HepG2 (cell line): ENCODE measurements around the gene LENEP. TPM values are rescaled to one million over a fixed set of nuclear protein-coding genes. Genes with fewer than 3 reads are reported as not detected.

Source experiments
- CENPT ChIP-seq: sonication (generic); formaldehyde crosslinking; IDR thresholded peaks from 2 replicates; pipeline ENCODE4 v1.8.0; 2022; ENCODE audit warnings: low read depth, mild to moderate bottlenecking, moderate library complexity, missing genetic modification reagents
- DPF2 ChIP-seq: sonication (generic); formaldehyde crosslinking; IDR thresholded peaks from 2 replicates; pipeline ENCODE4 v1.4.0; 2020; ENCODE audit warnings: mild to moderate bottlenecking, low read depth, missing genetic modification reagents, borderline replicate concordance
- KLF11 ChIP-seq: IDR thresholded peaks from 2 replicates; pipeline ENCODE4 v1.6.1; 2016; ENCODE audit warnings: missing compliant biosample characterization
- MYC ChIP-seq: sonication (generic); formaldehyde crosslinking; IDR thresholded peaks from 2 replicates; pipeline ENCODE4 v1.9.0; 2021; ENCODE audit warnings: missing genetic modification reagents, borderline replicate concordance
- REXO4 ChIP-seq: sonication (generic); formaldehyde crosslinking; IDR thresholded peaks from 2 replicates; pipeline ENCODE4 v1.8.0; 2022; ENCODE audit warnings: missing genetic modification reagents, mild to moderate bottlenecking, borderline replicate concordance
- SMAD1 ChIP-seq: sonication (generic); formaldehyde crosslinking; IDR thresholded peaks from 2 replicates; pipeline ENCODE4 v1.4.0; 2020; ENCODE audit warnings: missing genetic modification reagents, low read depth, mild to moderate bottlenecking, borderline replicate concordance
- STAG1 ChIP-seq: sonication (generic); formaldehyde crosslinking; IDR thresholded peaks from 2 replicates; pipeline ENCODE4 v1.4.0; 2020; ENCODE audit warnings: missing genetic modification reagents
- ZFYVE20 ChIP-seq: sonication (generic); formaldehyde crosslinking; IDR thresholded peaks from 2 replicates; pipeline ENCODE4 v1.8.0; 2023; ENCODE audit warnings: low read depth, mild to moderate bottlenecking, moderate library complexity, missing genetic modification reagents, borderline replicate concordance
- ZNF382 ChIP-seq: sonication (generic); formaldehyde crosslinking; IDR thresholded peaks from 2 replicates; pipeline ENCODE4 v1.5.0; 2020; ENCODE audit warnings: missing genetic modification reagents, mild to moderate bottlenecking, borderline replicate concordance
- ZNF775 ChIP-seq: sonication (generic); formaldehyde crosslinking; IDR thresholded peaks from 2 replicates; pipeline ENCODE4 v1.4.0; 2020; ENCODE audit warnings: missing genetic modification reagents, mild to moderate bottlenecking, moderate library complexity, borderline replicate concordance
- ZSCAN31 ChIP-seq: sonication (generic); formaldehyde crosslinking; IDR thresholded peaks from 2 replicates; pipeline ENCODE4 v1.5.0; 2020; ENCODE audit warnings: low read depth, mild to moderate bottlenecking, missing genetic modification reagents
- polyA plus RNA-seq, 8 experiments: library from polyadenylated mRNA; depleted of rRNA in 3 of 8; stranded (reverse) in 7 of 8; unstranded in 1 of 8; fragments of >200 nt; fragmentation: Illumina TruSeq in 4 of 8; extraction: Trizol in 4 of 8; gene quantifications; 2 replicates each; pipeline versions ENCODE4 v1.2.1 to v1.2.3, GENCODE V29; 2011 to 2016; ENCODE audit warnings: low read depth in 4 of 8, missing spikeins in 1 of 8, mixed read lengths in 1 of 8; ENCODE audit not compliant: insufficient read depth in 1 of 8
- total RNA-seq, 5 experiments: library from RNA; depleted of rRNA; stranded (reverse); fragments of >200 nt; fragmentation: Illumina TruSeq; extraction: Trizol; gene quantifications; 2 replicates each; pipeline ENCODE4 v1.2.3, GENCODE V29; 2016; ENCODE audit warnings: low read depth in 1 of 5
- TF ChIP-seq, protein P1 (sequence below): sonication (generic); formaldehyde crosslinking; IDR thresholded peaks from 2 replicates; pipeline ENCODE4 v1.5.0; 2020; ENCODE audit warnings: mild to moderate bottlenecking, missing genetic modification reagents, borderline replicate concordance
- TF ChIP-seq, protein P2 (sequence below): sonication (generic); formaldehyde crosslinking; IDR thresholded peaks from 2 replicates; pipeline ENCODE4 v1.5.0; 2020; ENCODE audit warnings: missing genetic modification reagents
- TF ChIP-seq, protein P3 (sequence below): sonication (generic); formaldehyde crosslinking; conservative IDR thresholded peaks from 2 replicates; pipeline ENCODE4 v1.8.0; 2022; ENCODE audit warnings: mild to moderate bottlenecking, moderate library complexity, missing genetic modification reagents
- TF ChIP-seq, protein P4 (sequence below): sonication (generic); formaldehyde crosslinking; IDR thresholded peaks from 2 replicates; pipeline ENCODE4 v1.8.1; 2022; ENCODE audit warnings: mild to moderate bottlenecking, missing genetic modification reagents
- TF ChIP-seq, protein P5 (sequence below): sonication (generic); formaldehyde crosslinking; IDR thresholded peaks from 2 replicates; pipeline ENCODE4 v1.8.1; 2023; ENCODE audit warnings: missing genetic modification reagents, mild to moderate bottlenecking, borderline replicate concordance
- TF ChIP-seq, protein P6 (sequence below): sonication (generic); formaldehyde crosslinking; IDR thresholded peaks from 2 replicates; pipeline ENCODE4 v1.4.0; 2020; ENCODE audit warnings: mild to moderate bottlenecking, low read depth, missing genetic modification reagents

Gene LENEP
- total and polyA plus RNA-seq, 2 of the 13 experiments (the other 11 are each of a cell fraction or from before 2014, with no cell fraction given): 0.29 TPM; not detected in 1

DNA sequence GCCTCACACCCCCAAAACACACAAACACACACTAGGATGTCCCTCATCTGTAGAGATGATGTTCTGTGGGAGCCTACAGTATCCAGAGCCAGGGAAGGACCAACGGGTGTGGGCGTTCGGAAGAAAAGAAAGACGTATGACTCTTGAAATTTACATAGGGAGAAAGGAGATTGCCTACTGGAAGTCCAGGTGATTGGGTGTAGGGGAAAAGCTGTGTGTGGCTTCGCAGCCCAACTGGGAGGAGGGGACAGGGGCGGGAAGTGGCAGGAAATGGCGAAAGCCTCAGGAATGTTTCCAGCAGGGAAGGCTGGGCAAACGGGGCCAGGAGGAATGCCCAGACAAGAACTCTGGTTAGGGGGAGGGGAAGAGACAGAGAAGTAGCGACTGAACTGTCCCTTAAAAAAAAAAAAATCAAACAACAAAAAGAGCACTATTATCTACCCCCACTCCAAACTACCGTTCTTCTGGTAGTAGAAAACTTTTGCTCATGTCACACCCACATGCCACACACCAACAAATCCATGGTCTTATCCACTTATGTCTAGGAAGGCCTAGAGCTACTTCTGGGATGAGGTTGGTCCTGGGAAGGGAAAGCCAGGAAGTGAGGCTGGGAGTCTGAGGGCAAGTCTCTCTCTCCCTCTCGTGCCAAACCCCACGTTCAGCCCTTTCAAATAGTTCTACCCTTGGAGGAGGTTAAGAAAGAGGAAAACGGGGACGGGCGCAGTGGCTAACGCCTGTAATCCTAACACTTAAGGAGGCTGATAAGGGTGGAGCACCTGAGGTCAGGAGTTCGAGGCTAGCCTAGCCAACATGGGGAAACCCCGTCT lies 20.7 kb upstream of the LENEP start (continued):
- TF ChIP-seq, protein P1, sequence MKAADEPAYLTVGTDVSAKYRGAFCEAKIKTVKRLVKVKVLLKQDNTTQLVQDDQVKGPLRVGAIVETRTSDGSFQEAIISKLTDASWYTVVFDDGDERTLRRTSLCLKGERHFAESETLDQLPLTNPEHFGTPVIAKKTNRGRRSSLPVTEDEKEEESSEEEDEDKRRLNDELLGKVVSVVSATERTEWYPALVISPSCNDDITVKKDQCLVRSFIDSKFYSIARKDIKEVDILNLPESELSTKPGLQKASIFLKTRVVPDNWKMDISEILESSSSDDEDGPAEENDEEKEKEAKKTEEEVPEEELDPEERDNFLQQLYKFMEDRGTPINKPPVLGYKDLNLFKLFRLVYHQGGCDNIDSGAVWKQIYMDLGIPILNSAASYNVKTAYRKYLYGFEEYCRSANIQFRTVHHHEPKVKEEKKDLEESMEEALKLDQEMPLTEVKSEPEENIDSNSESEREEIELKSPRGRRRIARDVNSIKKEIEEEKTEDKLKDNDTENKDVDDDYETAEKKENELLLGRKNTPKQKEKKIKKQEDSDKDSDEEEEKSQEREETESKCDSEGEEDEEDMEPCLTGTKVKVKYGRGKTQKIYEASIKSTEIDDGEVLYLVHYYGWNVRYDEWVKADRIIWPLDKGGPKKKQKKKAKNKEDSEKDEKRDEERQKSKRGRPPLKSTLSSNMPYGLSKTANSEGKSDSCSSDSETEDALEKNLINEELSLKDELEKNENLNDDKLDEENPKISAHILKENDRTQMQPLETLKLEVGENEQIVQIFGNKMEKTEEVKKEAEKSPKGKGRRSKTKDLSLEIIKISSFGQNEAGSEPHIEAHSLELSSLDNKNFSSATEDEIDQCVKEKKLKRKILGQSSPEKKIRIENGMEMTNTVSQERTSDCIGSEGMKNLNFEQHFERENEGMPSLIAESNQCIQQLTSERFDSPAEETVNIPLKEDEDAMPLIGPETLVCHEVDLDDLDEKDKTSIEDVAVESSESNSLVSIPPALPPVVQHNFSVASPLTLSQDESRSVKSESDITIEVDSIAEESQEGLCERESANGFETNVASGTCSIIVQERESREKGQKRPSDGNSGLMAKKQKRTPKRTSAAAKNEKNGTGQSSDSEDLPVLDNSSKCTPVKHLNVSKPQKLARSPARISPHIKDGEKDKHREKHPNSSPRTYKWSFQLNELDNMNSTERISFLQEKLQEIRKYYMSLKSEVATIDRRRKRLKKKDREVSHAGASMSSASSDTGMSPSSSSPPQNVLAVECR: peak; percentile 52; the same call in 1 of the 2 replicates
- TF ChIP-seq ZNF775 (CRISPR knock-in tag): no peak
- TF ChIP-seq, protein P2, sequence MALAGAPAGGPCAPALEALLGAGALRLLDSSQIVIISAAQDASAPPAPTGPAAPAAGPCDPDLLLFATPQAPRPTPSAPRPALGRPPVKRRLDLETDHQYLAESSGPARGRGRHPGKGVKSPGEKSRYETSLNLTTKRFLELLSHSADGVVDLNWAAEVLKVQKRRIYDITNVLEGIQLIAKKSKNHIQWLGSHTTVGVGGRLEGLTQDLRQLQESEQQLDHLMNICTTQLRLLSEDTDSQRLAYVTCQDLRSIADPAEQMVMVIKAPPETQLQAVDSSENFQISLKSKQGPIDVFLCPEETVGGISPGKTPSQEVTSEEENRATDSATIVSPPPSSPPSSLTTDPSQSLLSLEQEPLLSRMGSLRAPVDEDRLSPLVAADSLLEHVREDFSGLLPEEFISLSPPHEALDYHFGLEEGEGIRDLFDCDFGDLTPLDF (CRISPR knock-in tag): peak; percentile 69
- TF ChIP-seq ZSCAN31 (CRISPR knock-in tag): peak; percentile 69; the same call in 1 of the 2 replicates
- TF ChIP-seq, protein P3, sequence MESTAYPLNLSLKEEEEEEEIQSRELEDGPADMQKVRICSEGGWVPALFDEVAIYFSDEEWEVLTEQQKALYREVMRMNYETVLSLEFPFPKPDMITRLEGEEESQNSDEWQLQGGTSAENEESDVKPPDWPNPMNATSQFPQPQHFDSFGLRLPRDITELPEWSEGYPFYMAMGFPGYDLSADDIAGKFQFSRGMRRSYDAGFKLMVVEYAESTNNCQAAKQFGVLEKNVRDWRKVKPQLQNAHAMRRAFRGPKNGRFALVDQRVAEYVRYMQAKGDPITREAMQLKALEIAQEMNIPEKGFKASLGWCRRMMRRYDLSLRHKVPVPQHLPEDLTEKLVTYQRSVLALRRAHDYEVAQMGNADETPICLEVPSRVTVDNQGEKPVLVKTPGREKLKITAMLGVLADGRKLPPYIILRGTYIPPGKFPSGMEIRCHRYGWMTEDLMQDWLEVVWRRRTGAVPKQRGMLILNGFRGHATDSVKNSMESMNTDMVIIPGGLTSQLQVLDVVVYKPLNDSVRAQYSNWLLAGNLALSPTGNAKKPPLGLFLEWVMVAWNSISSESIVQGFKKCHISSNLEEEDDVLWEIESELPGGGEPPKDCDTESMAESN: no peak
- TF ChIP-seq, protein P4, sequence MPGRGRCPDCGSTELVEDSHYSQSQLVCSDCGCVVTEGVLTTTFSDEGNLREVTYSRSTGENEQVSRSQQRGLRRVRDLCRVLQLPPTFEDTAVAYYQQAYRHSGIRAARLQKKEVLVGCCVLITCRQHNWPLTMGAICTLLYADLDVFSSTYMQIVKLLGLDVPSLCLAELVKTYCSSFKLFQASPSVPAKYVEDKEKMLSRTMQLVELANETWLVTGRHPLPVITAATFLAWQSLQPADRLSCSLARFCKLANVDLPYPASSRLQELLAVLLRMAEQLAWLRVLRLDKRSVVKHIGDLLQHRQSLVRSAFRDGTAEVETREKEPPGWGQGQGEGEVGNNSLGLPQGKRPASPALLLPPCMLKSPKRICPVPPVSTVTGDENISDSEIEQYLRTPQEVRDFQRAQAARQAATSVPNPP: no peak
- 0 out of 2 replicates have a peak, but pooled peaks have one; percentile 26 for TF ChIP-seq SMAD1
- peak; percentile 63; the same call in 1 of the 2 replicates for TF ChIP-seq MYC (CRISPR knock-in tag)
- TF ChIP-seq, protein P5, sequence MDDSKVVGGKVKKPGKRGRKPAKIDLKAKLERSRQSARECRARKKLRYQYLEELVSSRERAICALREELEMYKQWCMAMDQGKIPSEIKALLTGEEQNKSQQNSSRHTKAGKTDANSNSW: no peak
- no peak for TF ChIP-seq STAG1
- no peak for TF ChIP-seq ZFYVE20 (CRISPR knock-in tag)
- TF ChIP-seq, protein P6, sequence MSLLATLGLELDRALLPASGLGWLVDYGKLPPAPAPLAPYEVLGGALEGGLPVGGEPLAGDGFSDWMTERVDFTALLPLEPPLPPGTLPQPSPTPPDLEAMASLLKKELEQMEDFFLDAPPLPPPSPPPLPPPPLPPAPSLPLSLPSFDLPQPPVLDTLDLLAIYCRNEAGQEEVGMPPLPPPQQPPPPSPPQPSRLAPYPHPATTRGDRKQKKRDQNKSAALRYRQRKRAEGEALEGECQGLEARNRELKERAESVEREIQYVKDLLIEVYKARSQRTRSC (CRISPR knock-in tag): no peak
- no peak for TF ChIP-seq CENPT (CRISPR knock-in tag)
- no peak for TF ChIP-seq ZNF382 (CRISPR knock-in tag)
- TF ChIP-seq REXO4 (CRISPR knock-in tag): no peak
- TF ChIP-seq DPF2 (CRISPR knock-in tag): 0 out of 2 replicates have a peak, but pooled peaks have one; percentile 29
- 0 out of 2 replicates have a peak, but pooled peaks have one; percentile 39 for TF ChIP-seq KLF11 (CRISPR knock-in tag)
